ENCODE measurements around the gene RHOB. TPM values are rescaled to one million over a fixed set of nuclear protein-coding genes. Genes with fewer than 3 reads are reported as not detected.
A peak's percentile ranks its signal among the peaks of the same experiment; 100 is the strongest.
"Not testable (repeated sequence)": the region's sequence is repeated elsewhere in the genome, so short reads cannot be mapped to it uniquely, and the experiment has no call there.

The RHOB gene
- total RNA-seq, 2 donors from 2014 or later: 6.8 to 25.8 TPM

DNA sequence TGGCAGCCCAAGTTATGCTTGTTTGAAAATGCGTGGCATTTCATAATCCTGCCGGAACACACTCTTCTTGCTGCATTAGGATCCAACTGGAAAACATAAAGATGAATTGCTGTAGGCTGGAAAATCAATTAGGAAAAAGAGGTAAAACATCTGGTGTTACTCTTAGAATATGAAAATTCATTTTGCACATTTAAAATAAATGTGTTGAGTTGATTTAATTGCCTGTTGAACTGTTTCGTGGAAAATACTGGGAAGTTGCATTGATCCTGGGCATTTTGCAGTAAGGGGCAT lies 4.1 kb downstream of the RHOB start:
- no peak for ATAC-seq (replicated peaks)
- H3K4me3 Mint-ChIP-seq: no peak overlapping the region
- no peaks in the 10 kb centered on the region for H3K4me1 Mint-ChIP-seq
- no peaks in the 10 kb centered on the region for H3K36me3 Mint-ChIP-seq (ENCODE audit: low read depth)
- no peak overlapping the region for H3K27ac Mint-ChIP-seq
- H3K9me3 Mint-ChIP-seq: no peaks in the 10 kb centered on the region
- peaks cover 9% of the 10 kb centered on the region for H3K27me3 Mint-ChIP-seq

- Mint-ChIP-seq H3K4me1 (no peaks in the 10 kb centered on the region), H3K9me3 (no peaks in the 10 kb centered on the region), H3K4me3 (no peak overlapping the region), H3K36me3 (ENCODE audit: low read depth) (no peaks in the 10 kb centered on the region), H3K27ac (no peak overlapping the region), H3K27me3 (peaks cover 9% of the 10 kb centered on the region)
- ATAC-seq (replicated peaks): no peak
Measured at GRCh38 chr2:20451341-20451740, 4.5 kb downstream of the RHOB start.

- Mint-ChIP-seq H3K4me1 (no peaks in the 10 kb centered on the region), H3K4me3 (no peak overlapping the region), H3K36me3 (ENCODE audit: low read depth) (no peaks in the 10 kb centered on the region), H3K27me3 (peaks cover 9% of the 10 kb centered on the region), H3K27ac (no peak overlapping the region), H3K9me3 (no peaks in the 10 kb centered on the region)
- no peak for ATAC-seq (replicated peaks)
Measured at GRCh38 chr2:20451761-20452499, 5.1 kb downstream of the RHOB start.

DNA sequence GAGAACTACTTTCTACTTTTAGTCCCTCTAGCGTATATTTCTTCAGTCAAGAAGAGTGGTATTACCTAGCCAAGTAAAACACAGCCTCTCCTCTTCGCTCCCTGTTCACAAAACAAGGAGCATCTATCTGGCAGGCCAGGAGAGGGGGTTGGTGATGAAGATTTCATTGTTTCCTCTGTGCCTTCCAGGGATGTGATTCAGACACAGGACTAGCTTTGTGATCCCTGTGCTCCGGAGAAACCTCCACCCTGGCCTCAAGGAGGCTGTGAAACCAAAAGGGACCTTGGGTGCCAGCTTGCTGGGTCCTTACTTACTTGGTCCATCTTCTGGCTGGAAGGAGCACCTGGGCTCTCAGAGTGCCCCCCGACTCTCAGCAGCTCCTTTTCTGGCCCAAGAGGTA lies 5.7 kb downstream of the RHOB start:
- Mint-ChIP-seq H3K36me3 (ENCODE audit: low read depth) (no peaks in the 10 kb centered on the region), H3K4me3 (no peak overlapping the region), H3K4me1 (no peaks in the 10 kb centered on the region), H3K9me3 (no peaks in the 10 kb centered on the region), H3K27ac (no peak overlapping the region), H3K27me3 (peaks cover 9% of the 10 kb centered on the region)
- no peak for ATAC-seq (replicated peaks)

GRCh38 chr2:20453087-20453486 lies 6.2 kb downstream of the RHOB start:
- Mint-ChIP-seq H3K4me1 (no peaks in the 10 kb centered on the region), H3K9me3 (no peaks in the 10 kb centered on the region), H3K4me3 (no peak overlapping the region), H3K27ac (no peak overlapping the region), H3K36me3 (ENCODE audit: low read depth) (no peaks in the 10 kb centered on the region), H3K27me3 (peaks cover 6% of the 10 kb centered on the region)
- ATAC-seq (replicated peaks): no peak

DNA sequence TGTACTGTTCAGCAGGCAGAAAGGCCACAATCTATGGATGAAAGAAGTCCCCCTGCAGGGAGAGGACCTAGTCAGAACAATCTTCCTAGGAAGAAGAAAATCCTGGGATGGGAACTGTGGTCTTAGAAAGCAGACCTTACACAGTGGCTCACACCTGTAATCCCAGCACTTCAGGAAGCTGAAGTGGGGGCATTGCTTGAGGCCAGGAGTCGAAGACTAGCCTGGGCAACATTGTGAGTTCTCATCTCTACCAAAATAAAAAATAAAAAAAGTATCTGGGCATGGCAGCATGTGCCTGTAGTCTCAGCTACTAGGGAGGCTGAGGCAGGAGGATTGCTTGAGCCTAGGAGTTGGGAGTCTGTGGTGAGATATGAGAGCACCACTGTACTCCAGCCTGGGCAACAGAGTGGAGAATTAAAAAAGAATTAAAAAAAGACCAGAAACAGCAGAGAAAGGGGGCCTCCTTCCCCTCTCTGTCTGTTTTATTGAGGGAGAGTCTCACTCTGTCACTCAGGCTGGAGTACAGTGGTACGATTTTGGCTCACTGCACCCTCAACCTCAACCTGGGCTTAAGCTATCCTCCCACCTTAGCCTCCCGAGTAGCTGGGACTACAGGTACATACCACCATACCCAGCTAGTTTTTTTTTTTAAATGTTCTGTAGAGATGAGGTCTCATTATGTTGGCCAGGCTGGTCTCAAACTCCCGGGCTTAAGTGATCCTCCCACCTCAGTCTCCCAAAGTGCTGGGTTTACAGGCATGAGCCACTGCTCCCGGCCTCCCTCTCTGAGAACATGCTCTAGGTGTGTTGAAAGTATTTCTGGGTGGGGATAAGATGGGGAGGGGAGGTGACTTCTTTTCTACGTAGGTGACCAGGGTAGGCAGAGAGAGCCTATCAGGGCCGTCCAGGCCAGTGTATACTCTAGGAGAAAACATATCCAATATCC lies 7.4 kb downstream of the RHOB start:
- Mint-ChIP-seq H3K4me3 (no peak overlapping the region), H3K27ac (no peak overlapping the region), H3K36me3 (ENCODE audit: low read depth) (no peaks in the 10 kb centered on the region), H3K27me3 (peaks cover 6% of the 10 kb centered on the region), H3K4me1 (no peaks in the 10 kb centered on the region), H3K9me3 (no peaks in the 10 kb centered on the region)
- ATAC-seq (replicated peaks): no peak

DNA sequence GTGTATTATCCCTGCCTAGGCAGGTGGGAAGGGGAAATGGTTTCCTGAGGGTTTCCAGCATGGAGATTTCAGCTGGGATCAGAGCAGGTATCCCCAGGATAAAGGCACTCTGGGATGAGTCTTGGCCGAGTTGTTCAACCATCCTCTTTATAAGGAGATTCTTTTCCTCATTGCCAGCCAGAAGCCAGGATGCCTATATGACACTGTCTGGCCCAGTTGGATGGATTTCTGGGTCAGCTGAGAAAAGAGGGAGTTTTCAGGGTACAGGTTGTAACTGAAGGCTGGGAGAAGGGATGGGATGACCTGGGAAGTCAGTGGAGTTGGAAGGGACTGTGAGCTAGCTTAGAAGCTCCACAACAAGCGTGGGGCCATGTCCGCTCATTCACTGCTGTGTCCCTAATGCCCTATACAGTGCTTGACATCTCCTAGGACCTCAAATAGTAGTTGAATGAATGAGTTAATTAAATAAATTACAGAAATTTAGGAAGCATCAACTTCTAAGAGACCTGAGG lies 8.3 kb downstream of the RHOB start:
- H3K36me3 Mint-ChIP-seq (ENCODE audit: low read depth): no peaks in the 10 kb centered on the region
- ATAC-seq (replicated peaks): no peak
- H3K9me3 Mint-ChIP-seq: no peaks in the 10 kb centered on the region
- no peak overlapping the region for H3K4me3 Mint-ChIP-seq
- H3K4me1 Mint-ChIP-seq: no peaks in the 10 kb centered on the region
- peaks cover 10% of the 10 kb centered on the region for H3K27me3 Mint-ChIP-seq
- H3K27ac Mint-ChIP-seq: peak overlapping the region; percentile 13

- no peaks in the 10 kb centered on the region for H3K4me1 Mint-ChIP-seq
- H3K36me3 Mint-ChIP-seq (ENCODE audit: low read depth): no peaks in the 10 kb centered on the region
- H3K4me3 Mint-ChIP-seq: no peak overlapping the region
- H3K27me3 Mint-ChIP-seq: peaks cover 12% of the 10 kb centered on the region
- ATAC-seq (replicated peaks): no peak
- H3K27ac Mint-ChIP-seq: no peak overlapping the region
- no peaks in the 10 kb centered on the region for H3K9me3 Mint-ChIP-seq
Measured at GRCh38 chr2:20456116-20456571, 9.3 kb downstream of the RHOB start.

DNA sequence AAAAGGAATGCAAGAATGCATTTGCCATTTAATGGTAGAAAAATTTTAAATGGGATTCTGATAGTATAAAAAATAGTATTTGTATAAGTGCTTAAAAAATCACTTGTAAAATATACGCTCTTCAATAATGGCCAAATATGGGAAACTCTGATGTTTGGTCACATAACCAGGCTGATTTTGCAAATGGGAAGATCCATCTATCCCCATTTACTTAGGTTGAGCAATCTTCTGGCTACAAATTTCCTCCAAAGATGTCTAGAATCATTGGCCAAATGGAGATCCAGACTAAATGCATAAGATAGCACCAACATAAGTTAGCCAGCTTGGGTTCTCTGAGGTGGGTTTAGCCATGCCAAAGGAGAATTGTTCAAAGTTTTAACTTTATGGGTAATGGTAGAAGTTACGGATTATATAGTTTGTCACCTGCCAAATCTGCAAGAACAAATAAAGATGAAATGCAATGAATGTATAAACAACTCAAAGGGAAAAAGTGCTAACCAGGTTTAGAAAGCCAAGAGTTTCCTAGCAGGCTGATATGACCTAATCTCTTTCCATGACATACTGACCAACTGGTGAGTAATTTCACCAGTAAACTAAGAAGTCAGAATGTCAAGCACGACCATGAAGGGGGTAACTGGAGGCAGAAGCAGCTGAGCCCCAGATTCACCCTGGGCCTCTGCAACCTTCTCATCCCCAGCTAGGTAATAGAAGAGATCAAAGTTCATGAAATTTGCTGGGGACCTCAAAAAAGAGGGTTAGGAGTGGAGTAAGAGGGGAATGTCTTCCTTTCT lies 10.0 kb downstream of the RHOB start:
- Mint-ChIP-seq H3K4me1 (no peaks in the 10 kb centered on the region), H3K27me3 (peaks cover 19% of the 10 kb centered on the region), H3K4me3 (peak overlapping the region; percentile 19), H3K27ac (peak overlapping the region; percentile 80), H3K36me3 (ENCODE audit: low read depth) (no peaks in the 10 kb centered on the region), H3K9me3 (no peaks in the 10 kb centered on the region)
- ATAC-seq (replicated peaks): peak; percentile 94

- Mint-ChIP-seq H3K27me3 (peaks cover 19% of the 10 kb centered on the region), H3K27ac (peak overlapping the region; percentile 80), H3K9me3 (no peaks in the 10 kb centered on the region), H3K4me1 (no peaks in the 10 kb centered on the region), H3K36me3 (ENCODE audit: low read depth) (no peaks in the 10 kb centered on the region), H3K4me3 (no peak overlapping the region)
- no peak for ATAC-seq (replicated peaks)
Measured at GRCh38 chr2:20457661-20458630, 11.1 kb downstream of the RHOB start.

DNA sequence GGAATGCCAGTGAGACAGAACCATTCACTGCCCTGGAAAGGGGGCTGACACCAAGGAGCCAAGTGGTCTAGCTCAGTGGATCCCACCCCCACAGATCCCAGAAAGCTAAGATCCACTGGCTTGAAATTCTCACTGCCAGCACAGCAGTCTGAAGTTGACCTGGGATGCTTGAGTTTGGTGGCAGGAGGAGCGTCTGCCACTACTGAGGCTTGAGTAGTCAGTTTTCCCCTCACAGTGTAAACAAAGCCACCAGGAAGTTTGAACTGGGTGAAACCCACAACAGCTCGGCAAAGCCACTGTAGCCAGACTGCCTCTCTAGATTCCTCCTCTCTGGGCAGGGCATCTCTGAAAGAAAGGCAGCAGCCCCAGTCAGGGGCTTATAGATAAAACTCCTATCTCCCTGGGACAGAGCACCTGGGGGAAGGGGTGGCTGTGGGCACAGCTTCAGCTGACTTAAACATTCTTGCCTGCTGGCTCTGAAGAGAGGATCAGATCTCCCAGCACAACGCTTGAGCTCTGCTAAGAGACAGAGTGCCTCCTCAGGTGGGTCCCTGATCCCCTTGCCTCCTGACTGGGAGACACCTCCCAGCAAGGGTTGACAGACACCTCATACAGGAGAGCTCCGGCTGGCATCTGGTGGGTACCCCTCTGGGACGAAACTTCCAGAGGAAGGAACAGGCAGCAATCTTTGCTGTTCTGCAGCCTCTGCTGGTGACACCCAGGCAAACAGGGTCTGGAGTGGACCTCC lies 12.0 kb downstream of the RHOB start:
- H3K27me3 Mint-ChIP-seq: peaks cover 13% of the 10 kb centered on the region
- ATAC-seq (replicated peaks); H3K4me3 Mint-ChIP-seq; H3K9me3 Mint-ChIP-seq; H3K4me1 Mint-ChIP-seq; H3K36me3 Mint-ChIP-seq (ENCODE audit: low read depth); H3K27ac Mint-ChIP-seq: not testable (repeated sequence)

GRCh38 chr2:20465716-20466394 lies 19.0 kb downstream of the RHOB start:
- H3K36me3 Mint-ChIP-seq (ENCODE audit: low read depth): no peaks in the 10 kb centered on the region
- H3K27me3 Mint-ChIP-seq: peaks cover 9% of the 10 kb centered on the region
- H3K9me3 Mint-ChIP-seq: no peaks in the 10 kb centered on the region
- H3K27ac Mint-ChIP-seq: no peak overlapping the region
- no peak overlapping the region for H3K4me3 Mint-ChIP-seq
- H3K4me1 Mint-ChIP-seq: no peaks in the 10 kb centered on the region
- ATAC-seq (replicated peaks): no peak
